Stimulated activated CD4-positive, alpha-beta T cell treated with anti-CD3 and anti-CD28 coated beads, Interleukin-12 subunit alpha, Interleukin-12 subunit beta, amount 100 ng/mL, for 48 hours (primary cell): Measurements from ENCODE around the gene EXOC1L.

Experiments
- DNase-seq, 3 donors: peaks; one replicate each; pipeline ENCODE4 v3.0.0-alpha.2; 2020; ENCODE audit warnings: low read depth in 2 of 3, low spot score in 1 of 3

The EXOC1L gene

DNA sequence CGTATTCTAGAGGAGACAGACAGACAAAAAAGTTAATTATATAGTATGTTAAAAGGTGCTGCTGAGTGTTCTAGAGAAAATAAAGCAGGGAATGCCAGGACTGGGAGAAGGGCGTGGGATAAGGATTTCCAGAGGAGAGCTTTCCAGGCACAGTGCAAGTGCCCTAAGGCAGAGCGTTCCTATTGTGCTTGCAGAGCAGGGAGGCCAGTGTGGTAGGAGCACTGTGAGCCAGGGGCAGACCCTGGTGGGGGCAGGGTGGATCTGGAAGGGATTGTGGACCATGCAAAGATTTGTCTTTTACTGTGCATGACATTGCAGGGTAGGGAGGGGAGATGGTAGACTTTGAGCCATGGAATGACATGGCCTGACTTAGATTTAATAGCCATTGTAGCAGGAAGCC is 59.6 kb downstream of the EXOC1L start:
- no peak for DNase-seq

DNA sequence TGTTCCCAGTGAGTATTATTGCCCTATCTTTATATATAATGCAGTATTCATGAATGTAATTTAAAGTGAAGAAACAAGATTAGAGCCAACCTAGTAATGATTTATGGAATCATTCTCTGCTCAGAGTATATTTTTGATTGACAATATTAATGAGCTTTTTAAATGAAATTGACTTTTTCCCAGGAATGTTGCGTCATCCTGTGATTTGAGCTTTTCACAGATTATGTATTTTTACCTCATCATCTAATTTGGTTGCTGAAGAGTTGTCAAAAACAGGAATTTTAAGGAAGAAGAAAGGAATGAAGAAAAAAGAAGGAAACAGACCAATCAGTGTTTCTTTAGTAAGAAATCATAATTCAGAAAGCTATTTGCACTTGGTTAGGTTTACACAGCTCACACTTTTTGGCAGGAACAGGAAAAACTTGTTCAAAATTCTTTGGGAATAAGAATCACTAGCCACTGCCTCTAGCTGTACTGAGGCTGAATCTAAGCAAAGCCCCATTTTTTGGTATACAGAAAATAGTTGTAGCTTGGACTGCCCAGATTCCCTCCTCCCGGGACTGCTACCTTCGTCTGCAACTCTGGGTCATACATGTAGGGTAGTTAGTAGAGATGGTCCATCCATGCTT is 61.2 kb downstream of the EXOC1L start:
- no peak for DNase-seq

DNA sequence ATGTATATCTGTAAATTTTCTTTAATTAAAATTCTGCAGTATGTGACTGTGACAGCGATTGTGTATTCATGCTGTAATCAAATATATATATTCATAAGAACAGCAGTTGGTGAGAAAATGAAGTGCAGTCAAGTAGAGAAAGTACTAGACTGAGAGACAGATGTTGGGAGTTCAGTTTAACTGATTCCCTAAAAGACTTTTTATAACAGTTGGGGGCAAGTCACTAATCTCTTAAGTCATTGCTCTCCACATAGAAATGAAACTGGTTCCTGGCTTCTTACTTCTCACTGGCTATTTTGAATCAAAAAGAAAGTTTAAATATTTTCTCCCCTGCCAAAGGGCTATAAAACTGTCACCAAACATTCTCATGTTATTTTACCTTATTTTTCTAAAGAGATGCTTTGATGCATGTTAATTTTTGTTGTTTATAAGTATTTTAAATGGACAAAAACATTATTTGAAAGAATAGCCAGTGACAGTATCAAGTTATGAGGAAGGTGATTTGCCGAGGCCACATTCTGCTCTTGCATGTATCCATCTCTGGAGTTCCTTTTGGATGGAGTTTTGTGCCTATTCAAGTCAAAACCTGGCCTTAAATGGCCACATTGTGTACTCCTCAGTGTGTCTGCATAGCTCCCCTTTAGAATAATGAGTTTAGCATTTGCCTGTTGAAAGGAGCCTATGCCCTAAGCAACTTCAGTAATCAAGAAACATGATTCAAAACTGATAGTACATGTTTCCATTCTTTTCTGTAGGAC is 64.7 kb downstream of the EXOC1L start:
- DNase-seq = no peak

DNA sequence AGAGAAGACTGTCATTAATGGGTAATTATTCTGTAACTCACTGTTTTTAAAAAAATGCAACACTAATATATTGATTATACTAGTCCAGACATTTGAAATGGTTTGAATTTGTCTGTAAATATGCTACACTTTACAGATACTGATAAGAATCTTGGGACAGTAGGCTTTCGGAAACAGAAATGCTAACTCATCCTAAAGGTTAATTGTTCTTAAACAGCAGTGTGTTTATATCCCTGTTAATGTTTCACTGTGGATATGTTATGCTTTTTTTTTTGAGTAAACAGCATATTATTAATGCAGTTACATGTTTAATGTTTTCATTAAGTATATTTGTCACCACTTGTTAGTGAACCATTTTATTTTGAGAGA is 65.2 kb downstream of the EXOC1L start:
- no peak for DNase-seq
